NCI-H2081 treated with DMSO at 0.1 percent for 48 hours (cell line): ENCODE measurements around the gene NDUFB7.
"Not testable (repeated sequence)": the region's sequence is repeated elsewhere in the genome, so short reads cannot be mapped to it uniquely, and the experiment has no call there.

Experiments
- DNase-seq: peaks from one replicate; lab custom pipeline; 2025; lab: John Stamatoyannopoulos, UW

Gene NDUFB7

DNA sequence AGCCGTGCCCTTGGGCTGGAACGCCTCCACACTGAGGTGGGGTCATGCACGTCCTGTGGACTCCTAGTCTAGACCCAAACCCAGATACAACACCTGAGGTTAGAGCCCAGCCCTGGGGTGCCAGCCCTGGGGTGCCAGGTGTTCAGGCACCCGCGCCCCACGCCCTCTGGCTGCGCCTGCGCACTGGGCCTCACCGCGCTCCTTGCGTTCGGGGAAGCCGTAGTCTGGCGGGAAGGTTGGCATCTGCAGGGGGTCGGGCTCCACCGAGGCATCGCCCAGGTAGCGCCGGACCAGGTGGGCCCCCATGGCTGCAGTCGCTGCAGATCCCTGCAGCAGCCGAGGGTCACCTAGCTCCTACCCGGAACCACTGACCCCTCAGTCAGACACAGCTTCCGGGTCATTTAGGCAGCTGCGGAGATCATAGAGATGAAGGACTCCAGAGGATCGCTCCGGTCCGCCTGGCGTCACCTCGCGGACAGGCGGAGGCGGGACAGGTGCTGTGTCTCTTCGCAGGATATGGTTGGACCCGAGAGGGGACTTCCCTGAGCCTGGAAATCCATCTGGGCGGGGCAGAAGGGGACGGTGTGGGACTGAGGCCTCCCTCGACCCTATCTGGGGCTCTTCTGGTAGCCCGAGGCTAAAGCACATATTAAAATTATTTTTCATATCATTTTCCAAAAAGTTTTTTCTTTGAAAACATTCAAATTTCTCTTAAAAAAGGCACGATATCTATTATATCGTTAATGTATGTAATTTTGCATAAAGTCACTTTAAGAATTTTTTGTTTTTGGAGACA is at the start of gene NDUFB7:
Gene NDUFB7 (minus strand): TSS at position 372 of the 796 bp plus-strand sequence. CDS start 66 bp downstream, at position 306.
- peak; percentile 61 for DNase-seq

DNA sequence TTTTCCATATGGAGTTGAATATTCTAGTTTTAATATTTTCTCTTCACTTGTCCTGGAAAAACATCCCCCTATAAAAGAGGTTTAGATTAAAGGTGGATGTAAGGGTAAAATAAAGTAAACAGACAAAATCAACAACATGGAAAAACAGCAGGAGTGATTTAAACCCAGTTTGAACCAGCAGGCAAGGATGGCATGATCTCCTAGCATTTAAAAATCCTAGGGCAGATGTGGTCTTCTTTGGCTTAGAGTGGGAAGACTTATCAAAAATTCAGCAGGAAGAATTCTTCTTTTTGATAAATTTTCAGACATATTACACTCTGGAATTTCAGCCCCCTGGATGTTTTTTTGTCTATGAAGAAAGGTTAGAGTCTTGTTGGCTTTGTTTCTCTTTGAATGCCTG is 47.5 kb upstream of the NDUFB7 start:
- no peak for DNase-seq

DNA sequence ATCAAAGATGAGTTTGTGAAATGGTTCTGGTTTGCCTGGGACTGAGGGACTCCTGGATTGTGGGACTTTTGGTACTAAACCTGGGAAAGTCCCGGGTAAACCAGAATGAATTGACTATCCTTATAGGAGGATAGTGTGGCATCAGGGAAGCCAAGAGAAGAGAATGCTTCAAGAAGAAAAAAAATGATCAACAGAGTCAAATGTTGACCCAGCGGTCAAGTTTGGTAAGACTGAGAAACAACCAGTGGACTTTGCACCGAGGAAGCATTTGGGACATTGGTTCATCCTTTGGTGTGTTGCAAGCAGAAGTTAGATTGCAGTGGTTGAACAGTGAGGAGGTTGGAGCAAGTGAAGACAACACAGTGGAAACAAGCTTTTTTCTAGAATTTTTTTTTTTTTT is 44.5 kb upstream of the NDUFB7 start:
- no peak for DNase-seq

DNA sequence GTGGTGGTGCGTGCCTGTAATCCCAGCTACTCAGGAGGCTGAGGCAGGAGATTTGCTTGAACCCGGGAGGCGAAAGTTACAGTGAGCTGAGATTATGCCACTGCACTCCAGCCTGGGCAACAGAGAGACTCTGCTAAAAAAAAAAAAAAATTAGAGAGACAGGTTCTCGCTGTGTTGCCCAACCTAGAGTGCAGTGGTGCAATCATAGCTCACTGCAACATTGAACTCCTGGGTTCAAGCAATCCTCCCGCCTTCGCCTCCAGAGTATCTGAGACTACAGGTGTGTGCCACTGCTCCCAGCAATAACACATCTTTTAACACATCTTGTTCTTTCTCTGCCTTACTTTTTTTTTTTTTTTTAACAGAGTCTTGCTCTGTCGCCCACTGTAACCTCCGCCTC is 43.8 kb upstream of the NDUFB7 start:
- DNase-seq: no peak

DNA sequence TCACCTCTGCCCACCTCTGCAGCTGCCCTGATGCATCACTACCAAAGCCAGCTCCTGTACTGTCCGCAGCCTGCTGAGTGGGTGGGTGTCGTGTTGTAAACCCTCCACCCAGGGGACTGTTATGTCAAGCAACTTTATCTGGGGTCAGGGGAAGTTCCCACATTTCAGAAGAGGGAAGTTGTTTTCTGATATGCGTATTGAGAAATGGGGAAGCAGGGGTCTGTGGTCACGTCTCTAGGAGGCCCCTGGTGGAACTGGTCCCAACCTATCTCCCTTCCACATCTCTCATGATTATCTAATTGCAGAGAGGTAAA is 42.2 kb upstream of the NDUFB7 start:
- no peak for DNase-seq

DNA sequence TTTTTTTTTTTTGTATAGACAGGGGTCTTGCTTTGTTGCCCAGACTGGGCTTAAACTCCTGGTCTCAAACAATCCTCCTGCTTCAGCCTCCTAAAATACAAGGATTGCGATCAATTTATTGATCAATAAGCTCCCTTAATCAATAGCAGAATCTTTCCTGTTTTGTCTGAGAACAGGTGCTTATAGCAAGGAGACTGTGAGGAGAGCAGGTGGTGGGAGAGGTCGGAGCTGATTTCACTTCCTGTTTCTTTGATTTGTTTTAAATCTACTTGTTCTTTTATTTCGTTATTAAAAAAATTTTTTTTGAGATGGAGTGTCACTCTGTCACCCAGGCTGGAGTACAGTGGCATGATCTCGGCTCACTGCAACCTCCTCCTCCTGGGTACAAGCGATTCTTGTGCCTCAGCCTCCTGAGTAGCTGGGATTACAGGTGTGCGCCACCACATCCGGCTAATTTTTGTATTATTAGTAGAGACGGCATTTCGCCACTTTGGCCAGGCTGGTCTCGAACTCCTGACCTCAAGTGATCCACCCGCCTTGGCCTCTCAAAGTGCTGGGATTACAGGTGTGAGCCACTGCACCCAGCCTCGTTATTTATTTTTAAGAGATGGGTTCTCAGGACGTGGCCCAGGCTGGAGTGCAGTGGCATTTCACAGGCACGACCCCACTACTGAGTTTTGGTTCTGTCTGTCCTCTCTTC is 41.7 kb upstream of the NDUFB7 start:
- not testable (repeated sequence) for DNase-seq

DNA sequence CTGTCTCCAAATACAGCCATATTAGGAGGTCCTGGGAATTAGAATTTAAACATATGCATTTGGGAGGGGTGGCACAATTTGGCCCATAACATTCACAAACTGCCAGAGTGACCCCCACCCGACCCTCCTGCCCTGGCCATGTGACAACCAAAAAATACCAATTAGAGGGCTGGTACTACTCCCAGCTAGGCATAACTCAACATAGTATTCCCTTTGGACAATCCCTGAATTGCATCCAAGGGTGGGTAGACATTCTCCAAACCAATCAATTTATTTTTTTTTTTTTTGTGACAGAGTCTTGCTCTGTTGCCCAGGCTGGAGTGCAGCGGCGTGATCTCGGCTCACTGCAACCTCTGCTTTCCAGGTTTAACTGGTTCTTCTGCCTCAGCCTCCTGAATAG is 40.8 kb upstream of the NDUFB7 start:
- no peak for DNase-seq

DNA sequence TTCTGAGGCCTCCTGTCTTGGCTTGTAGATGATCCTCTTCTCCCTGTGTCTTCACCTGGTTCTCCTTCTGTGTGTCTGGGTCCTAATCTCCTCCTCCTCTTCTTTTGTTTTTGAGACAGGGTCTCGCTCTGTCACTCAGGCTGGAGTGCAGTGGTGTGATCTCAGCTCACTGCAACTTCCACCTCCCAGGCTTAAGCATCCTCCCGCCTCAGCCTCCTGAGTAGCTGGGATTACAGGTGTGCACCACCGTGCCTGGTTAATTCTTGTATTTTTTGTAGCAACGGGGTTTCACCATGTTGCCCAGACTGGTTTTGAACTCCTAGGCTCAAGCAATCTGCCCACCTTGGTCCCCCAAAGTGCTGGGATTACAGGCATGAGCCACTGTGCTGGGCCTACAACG is 40.4 kb upstream of the NDUFB7 start:
- DNase-seq: not testable (repeated sequence)

DNA sequence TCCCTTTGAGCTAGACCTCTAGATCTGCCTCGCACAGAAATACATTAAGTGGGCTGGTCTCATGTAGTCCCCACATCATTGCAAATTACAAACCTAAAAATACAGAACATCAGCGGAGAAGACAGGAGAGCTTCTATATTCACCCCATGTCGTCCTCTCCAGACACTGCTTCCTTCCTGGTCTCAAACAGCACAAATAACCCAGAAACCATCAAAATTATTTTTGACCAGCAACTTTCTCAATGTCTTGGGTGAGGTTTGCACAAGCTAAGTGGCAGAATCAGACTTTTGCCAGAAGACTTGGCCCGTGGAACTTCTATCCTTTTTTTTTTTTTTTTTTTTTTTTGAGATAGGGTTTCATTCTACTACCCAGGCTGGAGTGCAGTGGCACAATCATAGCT is 39.2 kb upstream of the NDUFB7 start:
- DNase-seq: no peak

DNA sequence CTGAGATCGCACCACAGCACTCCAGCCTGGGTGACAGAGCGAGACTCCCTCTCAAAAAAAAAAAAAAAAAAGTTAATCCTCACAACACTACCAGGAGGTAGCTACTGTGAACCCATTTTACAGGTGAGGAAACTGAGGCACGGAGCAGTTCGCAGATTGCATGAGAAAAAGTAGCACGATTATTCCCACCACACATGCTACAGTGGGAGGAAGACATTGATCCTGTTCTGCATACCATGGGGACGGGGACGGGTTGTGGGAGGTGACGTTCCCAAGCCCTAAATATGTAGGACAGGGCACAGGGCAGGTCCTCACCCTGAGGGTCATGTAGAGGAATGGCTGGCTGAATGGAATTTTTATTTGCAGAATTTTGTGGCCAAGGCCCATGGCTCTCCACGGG is 34.8 kb upstream of the NDUFB7 start:
- no peak for DNase-seq

DNA sequence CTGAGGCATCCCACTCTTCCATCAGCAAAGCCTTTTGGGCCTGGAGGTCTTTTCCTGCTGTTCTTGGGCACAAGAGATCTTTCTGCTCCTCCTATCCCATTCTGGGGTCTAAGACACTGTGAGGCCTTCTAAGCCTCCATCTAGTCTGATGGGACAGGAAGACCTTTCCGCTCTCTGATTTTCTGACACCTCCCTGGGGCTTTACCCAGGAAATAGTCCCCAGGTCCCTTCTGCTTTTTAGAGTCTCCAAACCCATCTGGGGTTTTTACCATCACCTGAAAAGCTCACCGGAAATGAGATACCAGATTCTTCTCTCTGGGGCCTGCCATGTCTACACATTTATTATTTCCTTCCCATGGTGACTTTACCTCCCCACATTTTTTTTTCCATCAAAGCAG is 32.1 kb upstream of the NDUFB7 start:
- no peak for DNase-seq

DNA sequence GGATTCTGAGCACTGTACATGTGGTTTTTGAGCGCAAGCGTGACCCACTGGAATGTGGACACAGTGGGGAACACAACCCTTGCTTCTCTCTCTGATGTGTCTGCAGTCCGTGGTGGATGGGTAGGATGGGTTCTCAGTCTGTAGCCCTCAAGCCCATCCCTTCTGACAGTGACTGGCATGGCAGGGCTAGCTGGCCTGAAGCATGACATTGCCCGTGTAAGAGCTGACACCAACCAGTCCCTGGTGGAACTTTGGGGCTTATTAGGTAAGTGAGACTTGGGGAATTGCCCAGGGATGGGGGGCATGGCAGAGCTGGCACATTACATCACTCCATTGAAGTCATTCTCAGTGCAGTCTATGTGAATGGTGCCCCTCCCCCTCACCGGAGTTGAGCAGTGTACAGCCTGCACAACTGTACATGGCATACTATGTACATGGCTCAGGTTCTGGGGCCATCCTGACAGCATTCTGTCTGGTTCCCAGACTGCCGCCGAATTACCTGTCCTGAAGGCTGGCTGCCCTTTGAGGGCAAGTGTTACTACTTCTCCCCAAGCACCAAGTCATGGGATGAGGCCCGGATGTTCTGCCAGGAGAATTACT is 27.8 kb upstream of the NDUFB7 start:
- DNase-seq: no peak

DNA sequence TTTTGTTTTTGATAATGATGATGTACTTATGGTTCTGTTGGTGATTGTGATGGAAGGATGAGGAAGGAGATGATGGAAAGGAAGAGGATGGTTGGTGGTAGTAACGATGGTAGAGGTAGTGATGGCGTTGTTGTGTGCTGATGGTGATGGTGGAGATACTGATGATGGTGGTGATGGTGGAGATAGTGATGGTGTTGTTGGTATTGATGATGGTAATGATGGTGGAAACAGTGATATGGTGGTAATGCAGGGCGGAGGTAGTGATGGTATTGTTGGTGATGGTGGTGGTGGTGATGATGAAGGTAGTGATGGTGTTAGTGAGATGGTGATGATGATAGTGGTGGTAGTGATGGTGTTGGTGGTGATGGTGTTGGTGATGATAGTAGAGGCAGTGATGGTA is 23.7 kb upstream of the NDUFB7 start:
- DNase-seq: no peak

DNA sequence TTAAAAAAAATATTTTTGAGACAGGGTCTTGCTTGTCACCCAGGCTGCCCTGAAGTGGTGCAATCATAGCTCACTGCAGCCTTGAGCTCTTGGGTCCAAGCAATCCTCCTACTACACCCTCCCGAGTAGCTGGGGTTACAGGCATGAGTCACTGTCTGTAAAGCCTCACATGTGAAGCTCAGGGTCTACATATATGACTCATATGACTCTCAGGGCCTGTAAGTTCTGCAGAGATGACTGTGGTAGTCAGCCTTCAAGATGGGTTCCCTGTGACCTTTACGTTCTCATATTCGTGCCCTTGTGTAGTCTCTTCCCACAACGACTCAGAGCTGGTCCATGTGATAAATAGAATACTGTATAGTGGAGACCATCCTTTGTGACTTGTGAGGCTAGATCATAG is 17.6 kb upstream of the NDUFB7 start:
- DNase-seq: not testable (repeated sequence)

DNA sequence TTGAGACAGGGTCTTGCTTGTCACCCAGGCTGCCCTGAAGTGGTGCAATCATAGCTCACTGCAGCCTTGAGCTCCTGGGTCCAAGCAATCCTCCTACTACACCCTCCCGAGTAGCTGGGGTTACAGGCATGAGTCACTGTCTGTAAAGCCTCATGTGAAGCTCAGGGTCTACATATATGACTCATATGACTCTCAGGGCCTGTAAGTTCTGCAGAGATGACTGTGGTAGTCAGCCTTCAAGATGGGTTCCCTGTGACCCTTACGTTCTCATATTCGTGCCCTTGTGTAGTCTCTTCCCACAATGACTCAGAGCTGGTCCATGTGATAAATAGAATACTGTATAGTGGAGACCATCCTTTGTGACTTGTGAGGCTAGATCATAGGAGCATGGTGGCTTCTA is 13.3 kb upstream of the NDUFB7 start:
- not testable (repeated sequence) for DNase-seq

DNA sequence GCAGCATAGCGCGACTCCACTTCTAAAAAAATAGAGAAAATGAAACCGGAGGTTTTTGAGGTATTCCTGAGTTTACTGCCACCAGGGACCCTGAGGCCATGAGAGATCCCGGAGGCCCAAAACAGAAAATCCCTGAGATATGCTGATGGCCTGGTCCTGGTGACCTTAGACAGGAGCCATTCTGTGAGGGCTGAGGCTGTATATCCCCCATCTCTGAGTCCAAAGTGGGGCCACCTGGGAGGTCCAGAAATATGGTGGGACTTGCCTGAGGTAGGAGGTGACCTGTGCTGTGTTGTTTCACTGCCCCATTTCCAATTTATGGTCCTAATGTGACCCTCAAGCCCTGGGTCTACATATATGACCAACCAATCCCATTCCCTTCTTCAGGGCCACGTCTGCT is 12.5 kb upstream of the NDUFB7 start:
- DNase-seq: not testable (repeated sequence)

DNA sequence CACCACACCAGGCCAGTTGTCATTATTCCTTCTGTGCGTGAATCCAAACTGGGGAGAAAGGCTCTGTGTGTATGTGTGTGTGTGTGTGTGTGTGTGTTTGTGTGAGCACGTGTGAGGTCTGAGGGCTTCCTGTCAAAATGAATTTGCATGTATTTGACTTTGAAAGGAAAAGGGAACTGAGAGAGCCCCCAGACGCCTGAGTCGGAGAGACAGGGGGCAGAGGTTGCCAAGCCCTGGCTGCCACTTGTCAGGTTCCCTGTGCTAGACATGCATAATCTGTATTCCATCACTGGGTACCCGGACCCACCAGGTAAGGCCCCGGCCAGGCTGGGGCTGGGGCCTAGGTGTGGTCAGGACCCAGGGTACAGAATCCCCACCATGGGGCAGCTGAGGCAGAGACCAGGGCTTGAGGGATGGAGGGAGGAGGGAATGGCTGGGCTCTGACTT is 11.1 kb upstream of the NDUFB7 start, which contains the start of gene CLEC17A:
Gene CLEC17A (plus strand): TSS at position 191 of the 447 bp plus-strand sequence. CDS start 77 bp downstream, at position 268.
- DNase-seq: no peak

DNA sequence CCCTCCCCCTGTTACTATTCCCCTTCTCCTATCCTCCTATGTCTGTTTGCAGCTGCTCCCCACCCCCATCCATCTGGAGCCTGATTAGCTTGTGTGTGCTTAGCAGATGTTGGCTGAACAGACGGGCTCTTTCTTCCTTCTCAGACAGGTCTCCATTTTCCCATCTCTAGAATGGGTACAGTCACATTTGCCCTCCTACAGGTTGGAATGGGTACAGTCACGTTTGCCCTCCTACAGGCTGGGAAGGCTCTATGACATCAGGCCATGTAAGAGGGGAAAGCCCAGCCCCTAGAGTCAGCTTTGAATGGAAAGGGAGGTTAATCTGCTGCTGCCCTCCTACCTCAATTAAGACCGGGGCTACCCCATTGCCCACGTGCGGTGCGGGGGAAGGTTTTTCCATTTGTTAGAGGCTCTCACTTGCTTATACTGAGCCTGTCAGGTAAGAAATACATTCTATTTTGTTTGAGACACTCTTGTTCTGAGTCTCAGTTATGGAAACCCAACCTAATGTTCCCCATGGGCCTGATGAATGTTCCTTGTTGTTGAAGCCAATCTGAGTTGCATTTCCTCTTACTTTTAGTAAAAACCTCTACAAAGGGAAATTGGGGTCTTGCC is 8.9 kb upstream of the NDUFB7 start:
- no peak for DNase-seq

DNA sequence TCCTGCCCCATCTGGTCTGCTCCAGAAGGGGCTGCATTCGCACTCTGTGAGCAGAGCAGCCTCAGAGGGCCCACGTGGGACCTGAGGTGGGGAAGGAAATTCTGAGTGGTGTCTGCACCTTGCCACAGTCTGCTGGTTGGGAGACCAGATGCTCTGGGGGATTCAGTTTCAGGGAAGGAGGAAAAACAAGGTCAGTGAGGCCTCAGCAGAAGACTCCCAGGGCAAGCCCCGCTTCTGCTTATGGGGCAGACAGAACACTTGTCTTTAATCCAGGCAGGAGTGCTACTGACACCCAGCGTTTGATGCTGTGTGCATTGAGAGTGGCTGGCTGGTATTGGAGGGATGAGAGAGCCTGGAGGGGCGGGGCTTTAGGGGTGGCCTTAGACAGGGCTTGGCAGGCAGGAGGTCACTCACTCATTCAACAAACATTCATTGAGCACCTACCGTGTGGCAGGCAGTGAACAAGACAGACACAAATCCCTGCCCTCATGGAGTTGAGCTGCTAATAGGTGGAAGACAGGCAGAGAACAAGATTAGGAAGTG is 6.1 kb upstream of the NDUFB7 start:
- no peak for DNase-seq

DNA sequence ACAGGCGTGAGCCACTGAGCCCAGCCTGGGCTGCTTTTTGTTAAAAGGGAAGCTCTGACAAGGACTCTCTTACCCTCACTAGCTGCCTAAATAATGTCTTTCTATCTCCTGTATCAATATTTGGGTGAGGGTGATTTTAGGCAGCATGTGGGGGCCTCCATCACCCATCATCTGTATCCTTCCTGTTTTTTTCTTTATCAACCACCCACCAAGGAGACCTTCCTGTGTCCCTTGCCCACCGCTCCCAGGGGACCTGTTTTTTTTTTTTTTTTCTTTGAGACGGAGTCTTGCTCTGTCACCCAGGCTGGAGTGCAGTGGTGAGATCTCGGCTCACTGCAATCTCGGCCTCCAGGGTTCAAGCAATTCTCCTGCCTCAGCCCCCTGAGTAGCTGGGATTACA is 5.4 kb upstream of the NDUFB7 start:
- no peak for DNase-seq

DNA sequence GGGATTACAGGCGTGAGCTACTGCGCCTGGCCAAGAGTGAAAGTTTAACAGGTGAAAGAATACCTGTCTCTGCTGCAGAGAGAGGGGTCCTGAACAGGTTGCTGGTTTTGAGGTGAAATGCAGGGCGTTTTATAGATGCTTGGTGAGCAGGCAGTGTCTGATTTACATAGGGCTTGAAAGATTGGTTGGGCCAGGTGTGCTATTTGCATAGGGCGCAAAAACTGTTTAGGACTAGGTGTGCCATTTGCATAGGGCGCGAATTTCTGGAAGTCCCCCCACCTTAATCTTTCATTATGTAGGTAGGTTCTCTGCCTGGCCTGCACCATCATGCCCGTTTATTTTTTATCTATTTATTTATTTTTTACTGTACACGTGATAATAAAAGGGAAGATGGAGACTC is 4.5 kb upstream of the NDUFB7 start:
- no peak for DNase-seq

DNA sequence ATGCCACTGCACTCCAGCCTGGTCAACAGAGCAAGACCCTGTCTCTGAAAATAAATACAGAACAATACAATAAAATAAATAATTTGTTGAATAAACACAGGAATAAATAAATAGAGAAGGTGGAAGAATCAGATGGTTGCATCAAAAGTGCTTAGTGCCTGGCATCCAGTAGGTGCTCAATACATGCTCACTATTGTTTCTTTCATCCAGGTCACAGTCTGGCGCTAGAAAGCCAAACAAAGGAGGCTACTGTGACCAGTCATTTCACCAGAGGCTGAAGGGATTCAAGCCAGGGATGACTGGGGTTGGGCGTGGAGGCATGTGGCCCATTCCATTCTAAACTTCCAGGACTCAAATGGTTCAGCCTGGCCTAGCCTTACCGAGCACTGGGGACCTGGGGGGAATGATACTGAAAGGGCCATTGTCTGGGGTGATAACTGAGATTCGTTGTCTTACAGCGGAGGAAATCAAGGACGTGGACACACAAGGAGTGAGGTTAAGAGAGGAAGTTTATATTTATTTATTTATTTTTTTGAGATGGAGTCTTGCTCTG is 3.6 kb upstream of the NDUFB7 start:
- DNase-seq: no peak
